Ishikawa (cell line): ENCODE data around the gene PDCD4.

Experiments used
- CEBPB ChIP-seq: IDR thresholded peaks from 2 replicates; pipeline ENCODE4 v1.6.1; 2012
- CREB1 ChIP-seq: IDR thresholded peaks from 2 replicates; pipeline ENCODE4 v1.6.1; 2012; ENCODE audit warnings: low read depth
- EGR1 ChIP-seq: IDR thresholded peaks from 2 replicates; pipeline ENCODE4 v1.6.1; 2012
- EP300 ChIP-seq: IDR thresholded peaks from 2 replicates; pipeline ENCODE4 v1.6.1; 2012; ENCODE audit warnings: borderline replicate concordance
- FOXM1 ChIP-seq: IDR thresholded peaks from 2 replicates; pipeline ENCODE4 v1.6.1; 2012; ENCODE audit warnings: low read depth, borderline replicate concordance
- NFIC ChIP-seq: IDR thresholded peaks from 2 replicates; pipeline ENCODE4 v1.6.1; 2012
- RAD21 ChIP-seq: IDR thresholded peaks from 2 replicates; pipeline ENCODE4 v1.6.1; 2012; ENCODE audit warnings: low read depth
- TAF1 ChIP-seq: IDR thresholded peaks from 2 replicates; pipeline ENCODE4 v1.6.1; 2012; ENCODE audit warnings: low read depth, mild to moderate bottlenecking
- TCF12 ChIP-seq: IDR thresholded peaks from 2 replicates; pipeline ENCODE4 v1.6.1; 2012; ENCODE audit warnings: low read depth
- TEAD4 ChIP-seq: IDR thresholded peaks from 2 replicates; pipeline ENCODE4 v1.6.1; 2012
- YY1 ChIP-seq: IDR thresholded peaks from 2 replicates; pipeline ENCODE4 v1.6.1; 2012; ENCODE audit warnings: low read depth
- ZBTB7A ChIP-seq: IDR thresholded peaks from 2 replicates; pipeline ENCODE4 v1.6.1; 2012; ENCODE audit warnings: low read depth
- TF ChIP-seq, protein P1 (sequence below): IDR thresholded peaks from 2 replicates; pipeline ENCODE4 v1.6.1; 2012; ENCODE audit warnings: low read depth, mild to moderate bottlenecking
- TF ChIP-seq, protein P2 (sequence below): IDR thresholded peaks from 2 replicates; pipeline ENCODE4 v1.6.1; 2012
- TF ChIP-seq, protein P3 (sequence below): IDR thresholded peaks from 2 replicates; pipeline ENCODE4 v1.6.1; 2012

The PDCD4 gene

DNA sequence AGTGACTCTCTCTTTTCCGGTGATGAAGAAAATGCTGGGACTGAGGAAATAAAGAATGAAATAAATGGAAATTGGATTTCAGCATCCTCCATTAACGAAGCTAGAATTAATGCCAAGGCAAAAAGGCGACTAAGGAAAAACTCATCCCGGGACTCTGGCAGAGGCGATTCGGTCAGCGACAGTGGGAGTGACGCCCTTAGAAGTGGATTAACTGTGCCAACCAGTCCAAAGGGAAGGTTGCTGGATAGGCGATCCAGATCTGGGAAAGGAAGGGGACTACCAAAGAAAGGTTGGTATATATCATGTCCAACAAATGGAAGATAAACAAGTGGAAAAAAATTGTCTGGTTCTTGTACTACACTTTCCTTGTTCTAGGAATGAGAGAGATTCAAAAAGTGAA lies 9.5 kb downstream of the PDCD4 start:
- TF ChIP-seq CEBPB = no peak
- TF ChIP-seq YY1 = no peak
- TF ChIP-seq, protein P1, sequence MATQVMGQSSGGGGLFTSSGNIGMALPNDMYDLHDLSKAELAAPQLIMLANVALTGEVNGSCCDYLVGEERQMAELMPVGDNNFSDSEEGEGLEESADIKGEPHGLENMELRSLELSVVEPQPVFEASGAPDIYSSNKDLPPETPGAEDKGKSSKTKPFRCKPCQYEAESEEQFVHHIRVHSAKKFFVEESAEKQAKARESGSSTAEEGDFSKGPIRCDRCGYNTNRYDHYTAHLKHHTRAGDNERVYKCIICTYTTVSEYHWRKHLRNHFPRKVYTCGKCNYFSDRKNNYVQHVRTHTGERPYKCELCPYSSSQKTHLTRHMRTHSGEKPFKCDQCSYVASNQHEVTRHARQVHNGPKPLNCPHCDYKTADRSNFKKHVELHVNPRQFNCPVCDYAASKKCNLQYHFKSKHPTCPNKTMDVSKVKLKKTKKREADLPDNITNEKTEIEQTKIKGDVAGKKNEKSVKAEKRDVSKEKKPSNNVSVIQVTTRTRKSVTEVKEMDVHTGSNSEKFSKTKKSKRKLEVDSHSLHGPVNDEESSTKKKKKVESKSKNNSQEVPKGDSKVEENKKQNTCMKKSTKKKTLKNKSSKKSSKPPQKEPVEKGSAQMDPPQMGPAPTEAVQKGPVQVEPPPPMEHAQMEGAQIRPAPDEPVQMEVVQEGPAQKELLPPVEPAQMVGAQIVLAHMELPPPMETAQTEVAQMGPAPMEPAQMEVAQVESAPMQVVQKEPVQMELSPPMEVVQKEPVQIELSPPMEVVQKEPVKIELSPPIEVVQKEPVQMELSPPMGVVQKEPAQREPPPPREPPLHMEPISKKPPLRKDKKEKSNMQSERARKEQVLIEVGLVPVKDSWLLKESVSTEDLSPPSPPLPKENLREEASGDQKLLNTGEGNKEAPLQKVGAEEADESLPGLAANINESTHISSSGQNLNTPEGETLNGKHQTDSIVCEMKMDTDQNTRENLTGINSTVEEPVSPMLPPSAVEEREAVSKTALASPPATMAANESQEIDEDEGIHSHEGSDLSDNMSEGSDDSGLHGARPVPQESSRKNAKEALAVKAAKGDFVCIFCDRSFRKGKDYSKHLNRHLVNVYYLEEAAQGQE = no peak
- no peak for TF ChIP-seq TAF1
- TF ChIP-seq FOXM1 = no peak
- TF ChIP-seq NFIC = no peak
- no peak for TF ChIP-seq EGR1
- no peak for TF ChIP-seq ZBTB7A
- no peak for TF ChIP-seq TCF12
- TF ChIP-seq TEAD4 = no peak
- no peak for TF ChIP-seq EP300
- TF ChIP-seq CREB1 = no peak

DNA sequence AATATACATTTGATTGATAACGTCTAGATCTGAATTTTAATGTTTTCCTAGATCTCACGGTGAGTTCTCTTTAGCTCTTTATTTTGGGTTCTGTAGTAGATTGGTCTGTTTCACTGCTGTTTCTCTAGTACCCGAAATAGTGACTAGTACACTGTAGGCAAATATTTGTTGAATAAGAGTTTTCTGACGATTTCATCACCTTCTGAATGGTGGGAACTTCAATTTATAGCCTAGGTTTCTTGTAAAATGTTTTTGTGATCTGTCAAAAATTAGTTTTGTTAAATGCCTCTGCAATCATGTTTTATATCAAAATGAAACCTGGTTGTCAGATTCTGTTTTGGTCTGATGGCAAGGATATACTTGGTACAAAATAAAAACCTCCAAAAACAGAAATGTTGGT lies 10.2 kb downstream of the PDCD4 start:
- TF ChIP-seq, protein P1 = no peak
- TF ChIP-seq NFIC (no peak), RAD21 (no peak), YY1 (no peak), FOXM1 (no peak), TAF1 (no peak), CEBPB (no peak), ZBTB7A (no peak), EP300 (no peak), EGR1 (no peak)
- TF ChIP-seq, protein P2, sequence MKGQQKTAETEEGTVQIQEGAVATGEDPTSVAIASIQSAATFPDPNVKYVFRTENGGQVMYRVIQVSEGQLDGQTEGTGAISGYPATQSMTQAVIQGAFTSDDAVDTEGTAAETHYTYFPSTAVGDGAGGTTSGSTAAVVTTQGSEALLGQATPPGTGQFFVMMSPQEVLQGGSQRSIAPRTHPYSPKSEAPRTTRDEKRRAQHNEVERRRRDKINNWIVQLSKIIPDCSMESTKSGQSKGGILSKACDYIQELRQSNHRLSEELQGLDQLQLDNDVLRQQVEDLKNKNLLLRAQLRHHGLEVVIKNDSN = no peak
- TF ChIP-seq, protein P3, sequence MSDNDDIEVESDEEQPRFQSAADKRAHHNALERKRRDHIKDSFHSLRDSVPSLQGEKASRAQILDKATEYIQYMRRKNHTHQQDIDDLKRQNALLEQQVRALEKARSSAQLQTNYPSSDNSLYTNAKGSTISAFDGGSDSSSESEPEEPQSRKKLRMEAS = no peak

DNA sequence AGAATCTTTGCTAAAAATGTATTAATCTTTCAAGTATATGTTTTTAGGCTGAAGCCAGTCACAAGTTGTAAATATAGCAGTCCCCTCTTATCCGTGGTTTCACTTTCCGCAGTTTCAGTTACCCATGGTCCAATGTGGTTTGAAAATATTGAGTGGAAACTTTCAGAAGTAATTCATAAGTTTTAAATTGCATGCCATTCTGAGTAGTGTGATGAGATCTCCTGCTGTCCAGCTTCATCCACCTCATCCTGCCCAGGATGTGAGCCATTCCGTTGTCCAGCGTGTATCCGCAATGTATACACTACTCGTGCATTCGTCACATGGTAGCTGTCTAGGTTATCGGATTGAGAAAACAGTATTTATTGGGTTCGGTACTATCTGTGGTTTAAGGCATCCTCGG lies 12.2 kb downstream of the PDCD4 start:
- TF ChIP-seq NFIC = no peak
- TF ChIP-seq YY1 = no peak
- TF ChIP-seq ZBTB7A = no peak
- no peak for TF ChIP-seq TAF1
- TF ChIP-seq, protein P3 = no peak
- TF ChIP-seq TEAD4 = no peak

DNA sequence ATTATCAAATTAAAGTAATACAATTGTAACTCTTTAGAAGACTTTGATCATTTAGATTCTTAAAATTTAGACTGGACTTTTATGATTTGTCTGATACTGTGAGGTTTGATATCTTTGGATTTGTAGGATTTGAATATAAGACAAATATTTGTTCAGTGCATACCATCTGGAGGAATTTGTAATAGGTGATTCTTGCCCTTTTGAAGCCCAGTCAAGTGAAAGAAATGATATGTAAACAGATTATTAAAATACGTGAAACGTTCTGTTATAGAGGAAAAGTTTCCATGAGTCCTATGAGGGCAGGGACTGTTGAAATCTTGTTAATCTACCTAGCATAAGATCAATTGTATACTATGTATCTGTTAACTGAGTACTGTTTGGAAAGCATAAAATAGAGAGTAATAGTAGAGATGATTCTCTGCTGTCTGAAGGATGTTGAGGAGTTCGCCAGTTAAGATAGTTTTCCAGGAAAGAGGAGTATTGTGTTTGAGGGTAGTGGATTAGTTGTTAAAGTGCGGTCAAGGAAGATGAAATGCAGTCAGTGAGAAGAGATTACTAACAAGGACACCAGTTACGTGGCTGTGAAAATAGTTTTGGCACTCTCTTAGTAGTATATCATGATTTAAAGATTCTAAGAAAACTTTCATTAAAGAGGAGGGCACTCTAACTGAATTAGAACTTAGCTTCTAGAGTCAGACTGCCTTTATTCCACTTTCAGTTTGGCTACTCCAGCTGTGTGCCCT lies 14.4 kb downstream of the PDCD4 start:
- TF ChIP-seq CREB1 = no peak
- no peak for TF ChIP-seq YY1
- TF ChIP-seq TAF1 = no peak
- no peak for TF ChIP-seq RAD21
- no peak for TF ChIP-seq CEBPB
- TF ChIP-seq, protein P1 = no peak
- TF ChIP-seq, protein P3 = no peak
- no peak for TF ChIP-seq TCF12
- no peak for TF ChIP-seq EGR1
- TF ChIP-seq TEAD4 = no peak
- TF ChIP-seq NFIC = no peak
- TF ChIP-seq, protein P2 = no peak
- TF ChIP-seq ZBTB7A = no peak
- TF ChIP-seq FOXM1 = no peak
- no peak for TF ChIP-seq EP300

DNA sequence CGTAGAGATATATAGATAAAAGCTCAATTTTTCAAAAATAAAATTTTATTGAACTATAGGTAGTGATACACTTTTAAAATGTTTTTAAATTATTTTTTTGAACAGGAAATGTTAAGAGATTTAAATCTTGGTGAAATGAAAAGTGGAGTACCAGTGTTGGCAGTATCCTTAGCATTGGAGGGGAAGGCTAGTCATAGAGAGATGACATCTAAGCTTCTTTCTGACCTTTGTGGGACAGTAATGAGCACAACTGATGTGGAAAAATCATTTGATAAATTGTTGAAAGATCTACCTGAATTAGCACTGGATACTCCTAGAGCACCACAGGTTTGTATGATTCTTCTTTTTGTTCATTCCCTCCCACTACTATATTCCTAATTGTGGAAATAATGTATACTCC lies 15.8 kb downstream of the PDCD4 start:
- no peak for TF ChIP-seq EP300
- TF ChIP-seq TCF12 = no peak
- TF ChIP-seq, protein P1 = no peak
- TF ChIP-seq RAD21 = no peak
- TF ChIP-seq TEAD4 = no peak
- TF ChIP-seq YY1 = no peak
- no peak for TF ChIP-seq FOXM1
- no peak for TF ChIP-seq CREB1
- no peak for TF ChIP-seq CEBPB
- no peak for TF ChIP-seq ZBTB7A
- TF ChIP-seq NFIC = no peak
- TF ChIP-seq, protein P2 = no peak
- TF ChIP-seq, protein P3 = no peak
- no peak for TF ChIP-seq EGR1
- no peak for TF ChIP-seq TAF1
